Testis (tissue), 2 donors: ENCODE results near the gene PLIN5.

ENCODE experiments used
- CTCF ChIP-seq, 3 experiments: fragments of 450-650 bp in 2 of 3; fragments of 200-600 bp in 1 of 3; sonication (generic) in 1 of 3; IDR thresholded peaks; one replicate each; pipeline ENCODE4 v1.5.1; 2016 to 2019; ENCODE audit warnings: antibody characterized with exemption in 3 of 3, mild to moderate bottlenecking in 2 of 3, moderate library complexity in 1 of 3
- POLR2A ChIP-seq: fragments of 450-650 bp; IDR thresholded peaks from one replicate; pipeline ENCODE4 v1.6.1; 2017; ENCODE audit warnings: antibody characterized with exemption, mild to moderate bottlenecking, moderate library complexity

- TF ChIP-seq CTCF (IDR thresholded peaks at IDR 0.05) = no peak
- TF ChIP-seq POLR2A = no peak
Observed at GRCh38 chr19:4502282-4503131, 32.5 kb downstream of the PLIN5 start.
